GM23338 (cell line): Measurements from ENCODE around the gene KATNAL1. TPM values are rescaled to one million over a fixed set of nuclear protein-coding genes. Genes with fewer than 3 reads are reported as not detected.

Experiments used
- ATAC-seq: fragments of 200-7000 bp; cut with Tn5 transposase; 3 replicates; pipeline ENCODE4 v1.9.1; 2020
- DNase-seq: peaks from one replicate; pipeline ENCODE4 v3.0.0-alpha.2; 2015; ENCODE audit warnings: low spot score
- H2AFZ ChIP-seq: fragments of 200-600 bp; sonication (generic); 2 replicates; pipeline ENCODE4 v1.8.0; 2016; ENCODE audit warnings: antibody characterized with exemption, mild to moderate bottlenecking, moderate library complexity
- H3F3A ChIP-seq: fragments of 200-600 bp; sonication (generic); replicated peaks from 2 replicates; pipeline ENCODE4 v1.8.0; 2017; ENCODE audit warnings: antibody characterized with exemption, mixed run types, low read depth
- H3K27ac ChIP-seq: fragments of 200-600 bp; sonication (generic); 2 replicates; pipeline ENCODE4 v1.6.1; 2016; ENCODE audit warnings: low read depth
- H3K27me3 ChIP-seq: fragments of 200-600 bp; sonication (generic); 2 replicates; pipeline ENCODE4 v1.8.0; 2016; ENCODE audit warnings: mild to moderate bottlenecking, mixed run types, moderate library complexity; ENCODE audit not compliant: insufficient read depth
- H3K36me3 ChIP-seq: fragments of 200-600 bp; sonication (generic); 2 replicates; pipeline ENCODE4 v1.8.0; 2016; ENCODE audit warnings: mild to moderate bottlenecking; ENCODE audit not compliant: insufficient read depth
- H3K4me1 ChIP-seq: fragments of 200-600 bp; sonication (generic); 2 replicates; pipeline ENCODE4 v1.8.0; 2016; ENCODE audit warnings: mild to moderate bottlenecking, moderate library complexity; ENCODE audit not compliant: insufficient read depth
- H3K4me2 ChIP-seq: fragments of 200-600 bp; sonication (generic); 2 replicates; pipeline ENCODE4 v1.7.1; 2017; ENCODE audit warnings: mixed run types
- H3K4me3 ChIP-seq: fragments of 200-600 bp; sonication (generic); 2 replicates; pipeline ENCODE4 v1.6.1; 2016; ENCODE audit warnings: mixed run types
- H3K79me2 ChIP-seq: fragments of 200-600 bp; sonication (generic); replicated peaks from 2 replicates; pipeline ENCODE4 v1.8.0; 2017; ENCODE audit warnings: mild to moderate bottlenecking; ENCODE audit not compliant: insufficient read depth
- H3K9me2 ChIP-seq: fragments of 200-600 bp; sonication (generic); 2 replicates; pipeline ENCODE4 v1.8.0; 2017; ENCODE audit not compliant: insufficient read depth
- H4K20me1 ChIP-seq: fragments of 200-600 bp; sonication (generic); replicated peaks from 2 replicates; pipeline ENCODE4 v1.8.0; 2017; ENCODE audit warnings: mild to moderate bottlenecking; ENCODE audit not compliant: insufficient read depth
- H3K27ac Mint-ChIP-seq: 2 replicates; pipeline ENCODE4 v1.8.0; 2020; ENCODE audit warnings: inconsistent platforms, mild to moderate bottlenecking, moderate library complexity, mixed read lengths
- H3K27me3 Mint-ChIP-seq: 3 replicates; pipeline ENCODE4 v1.8.0; 2022; ENCODE audit warnings: low read depth, mild to moderate bottlenecking, moderate library complexity, mixed read lengths, inconsistent platforms; ENCODE audit not compliant: insufficient read depth, poor library complexity
- H3K36me3 Mint-ChIP-seq: 3 replicates; pipeline ENCODE4 v1.8.0; 2021; ENCODE audit warnings: low read depth, mild to moderate bottlenecking, inconsistent platforms, moderate library complexity, mixed read lengths
- H3K4me1 Mint-ChIP-seq: 3 replicates; pipeline ENCODE4 v1.8.0; 2020; ENCODE audit warnings: mild to moderate bottlenecking, inconsistent platforms, mixed read lengths
- H3K4me3 Mint-ChIP-seq: 3 replicates; pipeline ENCODE4 v1.8.0; 2021; ENCODE audit warnings: moderate library complexity, mild to moderate bottlenecking, inconsistent platforms, mixed read lengths
- H3K9me3 Mint-ChIP-seq: 3 replicates; pipeline ENCODE4 v1.8.0; 2020; ENCODE audit warnings: moderate library complexity, mild to moderate bottlenecking, inconsistent platforms, mixed read lengths
- CREB1 ChIP-seq: fragments of 250-450 bp; sonication (Bioruptor Pico); IDR thresholded peaks from 2 replicates; pipeline ENCODE4 v1.5.0; 2020; ENCODE audit warnings: low read depth, mild to moderate bottlenecking, moderate library complexity
- ETS1 ChIP-seq: IDR thresholded peaks from 2 replicates; pipeline ENCODE4 v1.6.1; 2016; ENCODE audit warnings: antibody characterized with exemption
- EZH2phosphoT487 ChIP-seq: fragments of 200-600 bp; sonication (generic); IDR thresholded peaks from one replicate; pipeline ENCODE4 v1.8.1; 2018; ENCODE audit warnings: antibody characterized with exemption; ENCODE audit not compliant: unreplicated experiment
- JUNB ChIP-seq: IDR thresholded peaks from one replicate; pipeline ENCODE4 v1.6.1; 2016; ENCODE audit warnings: antibody characterized with exemption; ENCODE audit not compliant: unreplicated experiment
- NANOG ChIP-seq: IDR thresholded peaks from 2 replicates; pipeline ENCODE4 v1.6.1; 2016; ENCODE audit warnings: antibody characterized with exemption, borderline replicate concordance
- POLR2AphosphoS5 ChIP-seq: IDR thresholded peaks from 2 replicates; pipeline ENCODE4 v1.6.1; 2016; ENCODE audit warnings: antibody characterized with exemption, low read depth
- REST ChIP-seq: IDR thresholded peaks from one replicate; pipeline ENCODE4 v1.6.1; 2018; ENCODE audit warnings: antibody characterized with exemption; ENCODE audit not compliant: unreplicated experiment
- STAT1 ChIP-seq: IDR thresholded peaks from one replicate; pipeline ENCODE4 v1.6.1; 2016; ENCODE audit warnings: antibody characterized with exemption; ENCODE audit not compliant: unreplicated experiment
- ZNF114 ChIP-seq: fragments of 250-450 bp; sonication (Bioruptor Pico); IDR thresholded peaks from 2 replicates; pipeline ENCODE4 v1.5.0; 2020; ENCODE audit warnings: mild to moderate bottlenecking, moderate library complexity
- ZNF331 ChIP-seq: fragments of 250-450 bp; sonication (Bioruptor Pico); IDR thresholded peaks from 2 replicates; pipeline ENCODE4 v1.5.0; 2020; ENCODE audit warnings: low read depth, mild to moderate bottlenecking, moderate library complexity
- ZNF462 ChIP-seq: fragments of 250-450 bp; sonication (Bioruptor Pico); IDR thresholded peaks from 2 replicates; pipeline ENCODE4 v1.5.0; 2020; ENCODE audit warnings: mild to moderate bottlenecking, moderate library complexity
- polyA plus RNA-seq: library from polyadenylated mRNA; unstranded; fragments of >200 nt; fragmentation: Nextera tagmentation; extraction: Ambion mirVana; gene quantifications from 2 replicates; pipeline ENCODE4 v1.2.1, GENCODE V29; 2016
- total RNA-seq: library from RNA; depleted of rRNA; stranded (reverse); fragments of >200 nt; shearing (Covaris generic); gene quantifications from 2 replicates; pipeline ENCODE4 v1.2.3, GENCODE V29; 2014
- TF ChIP-seq, protein P1 (sequence below), 2 experiments: fragments of 200-600 bp in 1 of 2; sonication (generic) in 1 of 2; conservative IDR thresholded peaks; 2 replicates each; pipeline versions ENCODE4 v1.5.1 to v1.6.1; 2016 to 2017; ENCODE audit warnings: antibody characterized with exemption in 2 of 2, low read depth in 2 of 2, mild to moderate bottlenecking in 2 of 2, moderate library complexity in 1 of 2

The KATNAL1 gene
- total and polyA plus RNA-seq, 2 experiments from 2014 or later, result 6.1 to 11.5 TPM

- H3K4me3 Mint-ChIP-seq, result no peak overlapping the region
- H3K4me3 ChIP-seq, result no peak overlapping the region
- no peaks in the 10 kb centered on the region for H3K9me3 Mint-ChIP-seq
- H3K27ac Mint-ChIP-seq, result no peak overlapping the region
- ATAC-seq (no peak), DNase-seq (no peak)
- H2AFZ ChIP-seq, result no peak overlapping the region
- H3K27me3 Mint-ChIP-seq, result no peaks in the 10 kb centered on the region
- H3K27ac ChIP-seq, result no peak overlapping the region
- peaks cover 13% of the 10 kb centered on the region; the same call in 1 of the 2 replicates for H3K9me2 ChIP-seq
- H3K79me2 ChIP-seq, result no peaks in the 10 kb centered on the region
- H3K36me3 Mint-ChIP-seq, result no peaks in the 10 kb centered on the region
- peaks cover 11% of the 10 kb centered on the region for H3K4me1 Mint-ChIP-seq
- H4K20me1 ChIP-seq, result no peaks in the 10 kb centered on the region
- no peaks in the 10 kb centered on the region for H3K27me3 ChIP-seq
- H3F3A ChIP-seq, result no peaks in the 10 kb centered on the region
- peaks cover 13% of the 10 kb centered on the region for H3K4me1 ChIP-seq
- TF ChIP-seq ETS1, result no peak
- TF ChIP-seq ZNF462 (CRISPR knock-in tag), result no peak
- no peak for TF ChIP-seq REST
- TF ChIP-seq POLR2AphosphoS5, result no peak
- TF ChIP-seq NANOG, result no peak
- no peak for TF ChIP-seq ZNF331 (CRISPR knock-in tag)
- TF ChIP-seq EZH2phosphoT487, result no peak
- TF ChIP-seq STAT1, result no peak
- TF ChIP-seq, protein P1, sequence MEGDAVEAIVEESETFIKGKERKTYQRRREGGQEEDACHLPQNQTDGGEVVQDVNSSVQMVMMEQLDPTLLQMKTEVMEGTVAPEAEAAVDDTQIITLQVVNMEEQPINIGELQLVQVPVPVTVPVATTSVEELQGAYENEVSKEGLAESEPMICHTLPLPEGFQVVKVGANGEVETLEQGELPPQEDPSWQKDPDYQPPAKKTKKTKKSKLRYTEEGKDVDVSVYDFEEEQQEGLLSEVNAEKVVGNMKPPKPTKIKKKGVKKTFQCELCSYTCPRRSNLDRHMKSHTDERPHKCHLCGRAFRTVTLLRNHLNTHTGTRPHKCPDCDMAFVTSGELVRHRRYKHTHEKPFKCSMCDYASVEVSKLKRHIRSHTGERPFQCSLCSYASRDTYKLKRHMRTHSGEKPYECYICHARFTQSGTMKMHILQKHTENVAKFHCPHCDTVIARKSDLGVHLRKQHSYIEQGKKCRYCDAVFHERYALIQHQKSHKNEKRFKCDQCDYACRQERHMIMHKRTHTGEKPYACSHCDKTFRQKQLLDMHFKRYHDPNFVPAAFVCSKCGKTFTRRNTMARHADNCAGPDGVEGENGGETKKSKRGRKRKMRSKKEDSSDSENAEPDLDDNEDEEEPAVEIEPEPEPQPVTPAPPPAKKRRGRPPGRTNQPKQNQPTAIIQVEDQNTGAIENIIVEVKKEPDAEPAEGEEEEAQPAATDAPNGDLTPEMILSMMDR (conservative IDR thresholded peaks at IDR 0.05; ENCODE audit: low read depth in 2 of 2), result no peak
- no peak for TF ChIP-seq CREB1 (CRISPR knock-in tag)
- TF ChIP-seq ZNF114 (CRISPR knock-in tag), result no peak
- no peak for TF ChIP-seq JUNB
- H3K4me2 ChIP-seq, result no peak overlapping the region
- no peaks in the 10 kb centered on the region for H3K36me3 ChIP-seq
Observed at GRCh38 chr13:30333616-30334015, 26.3 kb upstream of the KATNAL1 start.
